Raji (cell line): ENCODE results near the gene MARK1.

Source experiments
- POLR2A ChIP-seq: IDR thresholded peaks from 2 replicates; pipeline ENCODE4 v1.6.1; 2011; ENCODE audit warnings: low read depth, low read length, control low read depth; ENCODE audit not compliant: insufficient read depth

The MARK1 gene

DNA sequence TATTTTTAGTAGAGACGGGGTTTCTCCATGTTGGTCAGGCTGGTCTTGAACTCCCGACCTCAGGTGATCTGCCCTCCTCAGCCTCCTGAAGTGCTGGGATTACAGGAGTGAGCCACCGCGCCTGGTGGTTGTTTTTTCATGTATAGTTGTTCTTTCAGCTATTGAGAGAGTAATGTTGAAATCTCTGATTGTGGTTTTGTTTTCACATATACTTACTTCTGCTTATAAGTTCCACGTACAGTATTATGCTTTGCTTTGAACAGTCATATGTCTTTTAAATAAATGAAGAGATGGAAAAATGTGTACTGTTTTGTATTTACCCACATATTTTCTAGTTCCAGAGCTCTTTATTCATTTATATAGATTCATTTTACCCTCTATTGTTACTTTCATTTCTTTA is 44.5 kb downstream of the MARK1 start:
- TF ChIP-seq POLR2A = no peak

DNA sequence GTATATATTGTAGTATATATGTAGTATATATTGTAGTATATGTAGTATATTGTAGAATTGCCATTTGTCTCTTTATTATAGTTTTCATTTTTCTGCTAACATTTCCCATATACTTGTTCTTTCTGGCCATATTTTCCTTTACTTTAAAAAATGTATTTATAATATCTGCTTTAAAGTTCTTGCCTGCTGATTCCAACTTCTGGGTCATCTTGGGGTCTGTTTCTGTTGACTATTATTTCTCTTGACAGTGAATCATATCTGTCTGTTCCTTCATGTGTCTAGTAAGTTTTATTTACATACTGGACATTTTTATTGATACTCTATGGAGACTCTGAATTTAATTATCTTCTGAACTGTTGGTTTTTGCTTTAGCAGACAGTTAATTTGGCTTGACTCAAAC is 45.9 kb downstream of the MARK1 start:
- TF ChIP-seq POLR2A = no peak

DNA sequence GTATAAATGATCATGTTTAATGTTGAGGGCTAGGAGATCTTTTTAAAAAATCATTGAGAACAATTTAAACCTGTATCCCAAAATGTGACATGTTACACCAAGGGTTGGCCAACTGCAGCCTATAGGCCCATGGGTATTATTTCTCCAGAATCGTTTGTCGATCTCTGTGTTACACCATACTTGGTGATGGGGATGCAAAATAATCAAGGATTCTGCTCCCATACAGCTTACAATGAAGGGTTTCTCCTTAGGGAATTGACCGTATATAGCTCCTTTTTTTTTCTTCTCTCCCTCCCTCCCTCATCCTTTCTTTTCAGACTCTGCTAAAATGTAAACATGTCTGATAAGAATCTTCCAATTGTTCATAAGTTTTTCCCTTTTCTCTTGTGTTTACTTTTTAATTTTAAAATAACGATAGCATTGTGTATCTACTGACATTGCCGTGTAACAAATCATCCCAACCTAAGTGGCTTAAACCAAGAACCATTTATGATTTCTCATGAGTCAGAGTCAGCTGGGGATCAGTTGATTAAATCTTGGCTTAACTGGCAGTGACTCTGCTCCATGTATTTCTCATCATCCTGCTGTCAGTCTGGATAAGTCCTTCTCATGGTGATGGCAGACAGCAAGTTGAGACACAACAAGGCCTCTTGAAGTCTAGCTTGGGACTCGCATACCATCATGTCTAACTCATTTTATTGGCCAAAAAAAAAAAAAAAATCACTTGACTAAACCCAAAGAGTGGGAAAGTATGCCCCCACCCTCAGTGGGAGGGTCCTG is 48.0 kb downstream of the MARK1 start:
- TF ChIP-seq POLR2A = no peak

DNA sequence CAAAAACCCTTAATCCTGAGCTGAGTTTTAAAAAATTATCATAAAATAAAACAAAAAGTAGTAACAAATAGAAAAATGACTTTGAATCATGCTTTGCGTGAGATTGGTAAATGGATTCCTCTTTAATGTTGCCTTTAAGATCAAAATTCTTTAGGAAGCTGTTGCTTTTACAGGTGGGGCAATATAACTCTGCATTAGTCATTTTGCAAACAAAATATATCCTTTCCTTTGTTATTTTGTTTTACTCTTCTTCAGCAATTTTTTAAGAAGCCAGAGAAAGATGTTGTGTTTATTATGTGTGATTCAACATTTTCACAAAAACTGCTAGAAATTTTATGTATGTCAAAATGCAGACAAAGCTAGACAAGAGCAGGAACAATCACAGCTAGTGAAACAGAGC is 50.0 kb downstream of the MARK1 start:
- TF ChIP-seq POLR2A = no peak

DNA sequence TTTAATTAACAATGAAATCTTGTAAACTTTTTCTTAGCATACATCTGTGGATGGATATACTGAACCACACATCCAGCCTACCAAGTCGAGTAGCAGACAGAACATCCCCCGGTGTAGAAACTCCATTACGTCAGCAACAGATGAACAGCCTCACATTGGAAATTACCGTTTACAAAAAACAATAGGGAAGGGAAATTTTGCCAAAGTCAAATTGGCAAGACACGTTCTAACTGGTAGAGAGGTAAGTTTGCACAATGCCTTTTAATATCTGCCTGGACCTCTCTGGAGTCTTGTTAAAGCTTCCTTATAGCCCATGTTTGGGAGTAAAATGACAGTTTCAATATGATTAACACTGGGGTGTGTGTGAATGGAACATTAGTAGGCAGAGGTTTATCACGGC is 51.4 kb downstream of the MARK1 start:
- no peak for TF ChIP-seq POLR2A

DNA sequence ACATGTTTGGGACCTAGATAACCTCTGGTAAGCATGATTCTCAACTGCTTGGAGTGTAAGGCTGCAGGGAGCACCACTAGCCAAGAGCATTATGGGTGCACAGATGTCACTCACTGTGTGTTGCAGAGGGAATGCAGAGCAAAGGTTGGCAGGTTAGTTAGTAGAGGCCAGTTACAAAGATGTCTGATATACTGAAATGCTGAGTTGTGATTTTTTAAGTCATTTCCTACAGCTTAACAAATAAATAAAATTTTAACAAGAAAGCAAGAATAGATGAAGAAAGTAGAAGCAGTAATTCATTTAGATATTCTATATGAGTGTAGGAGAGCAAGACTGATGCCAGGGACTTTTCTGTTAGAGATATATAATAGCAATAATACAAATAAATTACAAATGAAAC is 64.8 kb downstream of the MARK1 start:
- no peak for TF ChIP-seq POLR2A

DNA sequence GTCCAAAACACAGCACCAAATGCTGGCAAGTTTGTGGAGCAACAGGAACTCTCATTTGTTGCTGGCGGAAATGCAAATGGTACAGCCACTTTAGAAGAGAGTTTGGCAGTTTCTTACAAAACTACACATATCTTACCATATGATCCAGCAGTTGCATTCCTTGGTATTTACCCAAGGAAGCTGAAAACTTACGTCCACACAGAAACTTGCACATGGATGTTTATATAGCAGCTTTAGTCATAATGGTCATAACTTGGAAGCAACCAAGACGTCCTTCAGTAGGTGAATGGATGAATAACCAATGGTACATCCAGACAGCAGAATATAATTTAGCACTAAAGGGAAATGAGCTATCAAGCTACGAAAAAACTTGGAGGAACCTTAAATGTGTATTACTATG is 66.4 kb downstream of the MARK1 start:
- TF ChIP-seq POLR2A = no peak

DNA sequence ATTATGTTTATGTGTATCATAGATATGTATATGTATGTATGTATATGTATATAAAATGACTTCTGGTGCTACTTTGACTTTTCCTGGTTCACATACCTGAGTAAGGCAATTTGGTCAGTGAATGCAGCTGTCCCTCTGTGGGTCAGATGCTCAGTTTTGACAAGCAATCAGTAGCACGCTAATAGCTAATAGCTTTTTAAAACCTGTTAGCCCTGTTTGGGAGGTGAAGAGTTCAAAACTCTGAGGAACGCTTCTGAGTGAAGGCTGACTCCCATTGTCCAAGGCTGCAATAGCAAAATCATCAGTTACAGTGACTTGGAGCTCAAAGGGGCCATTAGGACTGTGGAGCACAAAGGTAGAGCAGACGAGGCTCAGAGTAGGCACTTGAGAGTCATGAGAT is 67.2 kb downstream of the MARK1 start:
- no peak for TF ChIP-seq POLR2A

DNA sequence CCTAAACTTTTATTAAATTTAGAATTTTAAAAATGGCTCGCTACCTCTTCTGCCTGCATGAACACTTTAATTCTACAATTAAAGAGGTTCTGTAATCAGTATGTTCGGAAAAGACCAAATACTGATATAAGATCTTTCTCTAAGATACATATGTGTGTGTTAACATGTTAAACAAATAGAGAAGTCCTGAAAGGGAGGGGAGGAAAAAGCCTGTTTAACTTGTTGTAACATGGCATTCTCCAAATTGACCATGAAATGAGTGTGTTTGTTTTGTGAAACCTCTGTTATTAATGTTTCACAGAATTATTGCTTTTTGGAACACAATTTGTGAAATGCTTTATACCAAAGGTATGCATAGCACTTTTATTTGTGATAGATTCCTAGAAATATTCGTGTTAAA is 77.0 kb downstream of the MARK1 start:
- no peak for TF ChIP-seq POLR2A

DNA sequence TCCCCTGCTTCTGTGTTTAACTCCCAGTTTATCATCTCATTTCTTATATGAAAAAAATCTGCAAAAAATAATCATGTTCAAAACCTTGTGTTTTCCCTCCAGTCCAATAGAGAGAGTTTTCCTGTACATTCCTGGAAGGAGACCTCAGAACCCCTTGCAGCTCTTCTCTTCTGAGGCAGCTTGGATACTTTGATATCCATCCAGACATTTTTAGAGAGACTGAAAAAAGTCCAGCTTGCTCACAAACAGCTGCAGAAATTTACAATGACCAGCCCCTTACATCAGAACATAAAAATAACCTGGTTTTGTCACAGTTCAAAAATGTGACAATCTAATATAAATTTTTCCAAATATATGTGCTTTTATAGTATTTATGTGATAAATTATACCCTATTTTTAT is 88.9 kb downstream of the MARK1 start:
- TF ChIP-seq POLR2A = no peak

DNA sequence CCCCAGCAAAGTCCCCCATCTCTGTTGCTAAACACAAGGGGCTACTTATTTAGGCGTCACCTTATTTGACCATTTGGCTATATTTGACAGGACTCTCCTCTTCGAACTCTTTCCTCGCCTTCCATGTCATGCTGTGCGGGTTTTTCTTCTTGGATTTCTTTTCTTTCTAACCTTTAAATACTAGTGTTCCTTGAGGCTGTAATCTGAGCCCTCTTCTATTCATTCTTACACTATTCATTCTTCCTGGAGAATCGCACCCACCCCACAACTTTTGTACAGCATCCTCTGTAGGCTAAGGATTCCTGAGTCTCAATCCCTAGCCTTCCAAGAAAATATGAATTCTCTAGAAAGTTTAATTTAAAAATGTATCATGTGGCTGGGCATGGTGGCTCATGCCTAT is 100.5 kb downstream of the MARK1 start:
- TF ChIP-seq POLR2A = no peak

DNA sequence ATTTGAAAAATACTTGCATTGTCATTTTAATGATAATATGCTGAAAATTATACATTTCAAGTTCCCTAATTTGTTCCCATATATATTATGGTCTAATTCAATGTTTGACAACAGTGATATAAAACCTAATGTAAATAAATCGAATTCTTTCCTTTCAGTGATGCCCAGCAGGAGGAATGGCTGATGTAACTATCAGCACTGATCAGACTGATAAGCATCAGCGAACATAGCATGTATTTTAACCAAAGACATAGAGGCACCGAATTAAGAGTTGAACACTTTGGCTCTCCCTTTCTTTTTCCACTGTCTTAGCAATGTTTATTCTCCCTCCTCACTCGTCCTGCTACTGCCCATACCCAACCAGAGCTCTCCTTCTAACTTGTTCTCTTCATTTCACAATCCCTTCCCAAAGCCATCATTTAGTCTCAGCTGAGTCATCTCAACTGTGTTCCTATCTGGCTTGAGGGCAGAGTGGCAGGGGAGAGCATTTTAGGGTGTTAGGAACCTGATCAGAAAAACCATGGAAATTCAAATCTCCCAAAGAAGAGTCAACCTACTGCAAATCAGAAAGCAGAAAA is 103.4 kb downstream of the MARK1 start:
- TF ChIP-seq POLR2A = no peak

DNA sequence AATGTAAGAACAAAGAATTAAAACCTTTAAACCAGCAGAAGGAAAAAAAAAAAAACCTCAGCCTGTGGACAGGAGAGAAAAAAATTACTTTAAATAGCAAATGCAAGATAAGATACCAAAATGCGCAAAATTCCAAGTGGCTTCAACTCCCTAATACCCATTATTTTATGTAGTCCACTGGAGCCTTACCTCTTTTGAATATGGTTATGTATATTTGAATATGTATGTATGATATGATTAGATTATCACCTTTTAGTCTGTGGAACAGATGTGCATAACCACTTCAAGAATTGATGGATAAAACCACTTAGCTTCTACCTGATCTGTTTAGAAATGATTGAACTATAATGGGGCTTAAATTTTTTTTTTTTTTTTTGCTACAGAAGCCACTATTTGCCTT is 109.8 kb downstream of the MARK1 start:
- TF ChIP-seq POLR2A = no peak

DNA sequence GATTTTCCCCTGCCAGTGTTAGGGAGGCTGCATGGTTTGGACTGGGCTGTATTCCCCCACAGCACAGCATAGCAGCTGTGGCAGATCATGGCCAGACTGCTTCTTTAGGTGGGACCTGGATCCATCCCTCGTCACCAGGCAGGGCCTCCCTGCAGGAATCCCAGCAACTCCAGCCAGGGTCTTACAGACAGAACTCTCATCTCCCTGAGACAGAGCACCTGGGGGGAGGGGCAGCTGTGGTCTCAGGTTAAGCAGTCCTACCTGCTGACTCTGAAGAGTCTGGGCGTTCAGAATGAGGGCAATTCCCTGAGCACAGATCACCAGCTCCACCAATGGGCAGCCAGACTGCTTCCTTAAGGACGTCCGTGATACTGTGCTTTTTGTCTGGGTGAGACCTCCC is 114.3 kb downstream of the MARK1 start:
- TF ChIP-seq POLR2A = no peak

DNA sequence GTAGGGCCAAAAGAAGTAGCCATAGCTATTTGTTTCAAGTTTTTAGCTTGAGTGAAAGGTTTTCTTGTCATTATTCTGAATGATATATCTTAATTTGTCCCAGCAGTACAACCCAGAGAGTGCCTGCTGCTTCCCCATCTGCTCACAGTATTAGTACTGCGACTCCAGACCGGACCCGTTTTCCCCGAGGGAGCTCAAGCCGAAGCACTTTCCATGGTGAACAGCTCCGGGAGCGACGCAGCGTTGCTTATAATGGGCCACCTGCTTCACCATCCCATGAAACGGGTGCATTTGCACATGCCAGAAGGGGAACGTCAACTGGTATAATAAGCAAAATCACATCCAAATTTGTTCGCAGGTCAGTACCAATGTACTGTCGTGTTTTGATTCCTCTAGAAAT is 125.1 kb downstream of the MARK1 start:
- no peak for TF ChIP-seq POLR2A

DNA sequence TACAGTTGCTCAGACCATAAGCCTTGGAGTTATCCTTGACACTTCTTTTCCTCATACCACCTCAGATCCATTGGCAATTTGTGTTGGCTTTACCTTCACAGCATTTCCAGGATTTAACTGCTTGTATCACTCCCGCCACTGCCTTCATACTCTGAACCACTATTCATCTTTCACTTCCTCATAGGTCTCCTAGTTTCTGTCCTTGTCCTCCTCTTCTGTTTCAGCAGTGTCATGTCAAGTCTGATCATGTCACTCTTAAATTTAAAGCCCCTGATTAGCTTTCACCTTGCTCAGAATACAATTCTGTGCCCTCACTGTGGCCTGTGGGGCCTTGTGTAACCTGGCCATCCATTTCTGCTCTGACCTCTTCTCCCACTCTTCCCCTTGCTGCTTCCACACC is 127.6 kb downstream of the MARK1 start:
- TF ChIP-seq POLR2A = no peak

DNA sequence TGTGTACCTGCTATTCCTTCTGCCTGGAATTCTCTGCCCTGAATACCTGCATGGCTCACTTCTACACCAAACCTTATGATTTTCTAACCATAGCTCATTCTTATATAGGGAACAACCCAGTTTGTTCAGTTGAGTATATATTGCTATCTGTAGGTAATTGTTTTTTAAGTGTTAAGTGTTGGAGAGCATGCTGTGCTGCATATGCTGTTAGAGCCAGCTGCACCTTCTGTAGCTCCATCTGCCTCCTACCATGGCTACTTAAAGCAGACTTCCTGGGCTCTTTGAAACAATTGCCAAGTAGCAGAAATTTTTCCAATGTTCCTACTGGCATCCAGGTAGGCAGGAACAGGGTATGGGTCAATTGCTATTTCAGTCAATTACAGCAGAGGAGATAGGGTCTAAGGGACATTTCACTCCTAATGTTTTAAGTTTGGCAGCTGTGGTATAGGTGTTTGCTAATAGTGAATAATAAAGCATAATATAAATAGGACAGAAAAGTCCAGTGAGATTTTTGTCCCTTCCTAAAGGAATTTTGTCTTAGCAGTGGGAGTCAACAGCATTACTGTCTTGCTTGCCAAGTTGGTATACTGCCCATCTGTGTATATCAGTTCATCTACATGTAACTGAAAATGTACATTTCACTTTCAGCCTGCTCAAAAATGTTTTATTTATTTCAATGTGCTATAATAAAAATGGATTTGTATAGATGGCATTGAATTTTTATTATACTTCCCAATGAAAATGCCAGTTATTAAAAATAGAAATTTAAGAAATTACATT is 128.2 kb downstream of the MARK1 start:
- TF ChIP-seq POLR2A = no peak

DNA sequence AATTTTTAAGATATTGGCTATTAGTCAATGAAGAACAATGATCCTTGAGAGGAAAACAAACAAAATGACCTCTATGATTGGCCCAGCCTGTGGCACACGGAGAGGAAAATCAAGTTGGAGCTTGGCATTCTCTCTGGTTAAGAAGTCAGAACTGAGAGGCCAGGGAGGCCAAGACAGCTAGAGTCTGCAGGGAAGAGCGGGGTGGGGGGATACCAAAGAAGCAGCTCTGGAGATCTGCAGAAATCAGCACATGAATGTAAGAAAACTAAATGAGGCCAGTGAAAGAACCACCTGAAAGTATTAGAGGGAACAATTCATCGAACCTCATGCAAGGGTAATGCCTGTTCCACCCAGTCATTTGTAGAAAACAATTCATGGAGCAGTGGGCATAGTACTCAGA is 138.4 kb downstream of the MARK1 start:
- TF ChIP-seq POLR2A = no peak
